B cell (primary cell): ENCODE measurements around the gene CACNA2D4. TPM values are rescaled to one million over a fixed set of nuclear protein-coding genes. Genes with fewer than 3 reads are reported as not detected.
A peak's percentile ranks its signal among the peaks of the same experiment; 100 is the strongest.

Experiments
- ATAC-seq: fragments of 200-7000 bp; cut with Tn5 transposase; one replicate; pipeline ENCODE4 v1.10.0; 2021; ENCODE audit warnings: low read depth, mild to moderate bottlenecking, moderate number of reproducible peaks, moderate library complexity
- CTCF ChIA-PET: fragments of 350-600 bp; sonication (Branson Sonifier 250); formaldehyde crosslinking; loops from one replicate; lab custom pipeline; 2021; ENCODE audit warnings: antibody characterized with exemption, inconsistent platforms; lab: Charles Lee
- POLR2A ChIA-PET: fragments of 350-600 bp; sonication (Branson Sonifier 250); formaldehyde crosslinking; loops from one replicate; lab custom pipeline; 2021; ENCODE audit warnings: antibody characterized with exemption; lab: Charles Lee
- DNase-seq: peaks from one replicate; pipeline ENCODE4 v3.0.0; 2013
- H2AFZ ChIP-seq: 2 replicates; pipeline ENCODE4 v1.6.1; 2012; ENCODE audit warnings: mild to moderate bottlenecking, low read depth, low read length; ENCODE audit not compliant: insufficient read depth, poor library complexity, severe bottlenecking
- H3K27ac ChIP-seq, 2 donors: 1 replicate in 1 of 2; 2 replicates in 1 of 2; pipeline ENCODE4 v1.5.1; 2012 to 2013; ENCODE audit warnings: low read length in 2 of 2, mild to moderate bottlenecking in 2 of 2, moderate library complexity in 1 of 2
- H3K27me3 ChIP-seq, 4 experiments: fragments of 200-600 bp in 1 of 4; sonication (generic) in 1 of 4; replicated peaks in 1 of 4; 1 replicate in 2 of 4; 2 replicates in 2 of 4; pipeline versions ENCODE4 v1.6.1 to v1.7.0; 2013 to 2016; ENCODE audit warnings: low read length in 3 of 4, mild to moderate bottlenecking in 2 of 4, mixed read lengths in 1 of 4, moderate library complexity in 1 of 4; ENCODE audit not compliant: insufficient read depth in 4 of 4, control insufficient read depth in 3 of 4; ENCODE audit errors: control extremely low read depth in 1 of 4
- H3K36me3 ChIP-seq, 2 experiments: replicated peaks in 1 of 2; 1 replicate in 1 of 2; 2 replicates in 1 of 2; pipeline versions ENCODE4 v1.6.1 to v1.7.1; 2013; ENCODE audit warnings: low read length in 1 of 2; ENCODE audit not compliant: insufficient read depth in 2 of 2, control insufficient read depth in 1 of 2; ENCODE audit errors: control extremely low read depth in 1 of 2, extremely low read depth in 1 of 2
- H3K4me1 ChIP-seq, 2 donors: fragments of 200-600 bp in 1 of 2; sonication (generic) in 1 of 2; 1 replicate in 1 of 2; 2 replicates in 1 of 2; pipeline versions ENCODE4 v1.5.1 to v1.6.1; 2013 to 2017; ENCODE audit warnings: low read length in 2 of 2; ENCODE audit not compliant: control insufficient read depth in 2 of 2, insufficient read depth in 2 of 2
- H3K4me2 ChIP-seq: replicated peaks from 2 replicates; pipeline ENCODE3; 2012; ENCODE audit warnings: mild to moderate bottlenecking, low read depth, low read length; ENCODE audit not compliant: poor library complexity, severe bottlenecking
- H3K4me3 ChIP-seq, 5 experiments: fragments of 200-600 bp in 1 of 5; sonication (generic) in 1 of 5; 1 replicate in 3 of 5; 2 replicates in 2 of 5; pipeline versions ENCODE4 v1.5.1 to v1.7.0; 2011 to 2016; ENCODE audit warnings: low read length in 4 of 5, mild to moderate bottlenecking in 4 of 5, low read depth in 2 of 5, control low read depth in 1 of 5, moderate library complexity in 1 of 5; ENCODE audit not compliant: insufficient read depth in 1 of 5; ENCODE audit errors: control extremely low read depth in 1 of 5, extremely low read depth in 1 of 5
- H3K79me2 ChIP-seq: fragments of 200-600 bp; sonication (generic); one replicate; pipeline ENCODE4 v1.6.0; 2016; ENCODE audit warnings: low read length; ENCODE audit not compliant: control insufficient read depth, insufficient read depth
- H3K9ac ChIP-seq: fragments of 200-600 bp; sonication (generic); 2 replicates; pipeline ENCODE4 v1.6.1; 2017; ENCODE audit warnings: mild to moderate bottlenecking, low read length, moderate library complexity
- H3K9me3 ChIP-seq, 3 donors: one replicate each; pipeline versions ENCODE4 v1.6.1 to v1.7.1; 2013; ENCODE audit warnings: low read length in 2 of 3; ENCODE audit not compliant: control insufficient read depth in 2 of 3, insufficient read depth in 1 of 3; ENCODE audit errors: control extremely low read depth in 1 of 3
- H4K20me1 ChIP-seq: 2 replicates; pipeline ENCODE4 v1.6.0; 2012; ENCODE audit warnings: mild to moderate bottlenecking, low read length; ENCODE audit not compliant: insufficient read depth, control insufficient read depth, poor library complexity, severe bottlenecking
- H3K27ac Mint-ChIP-seq: one replicate; pipeline ENCODE4 v1.8.0; 2021; ENCODE audit warnings: mixed read lengths
- H3K27me3 Mint-ChIP-seq: one replicate; pipeline ENCODE4 v1.8.0; 2021; ENCODE audit warnings: mixed read lengths
- H3K4me1 Mint-ChIP-seq: one replicate; pipeline ENCODE4 v1.8.0; 2021; ENCODE audit warnings: mixed read lengths
- H3K4me3 Mint-ChIP-seq: one replicate; pipeline ENCODE4 v1.8.0; 2021; ENCODE audit warnings: mixed read lengths
- H3K9me3 Mint-ChIP-seq: one replicate; pipeline ENCODE4 v1.8.0; 2022; ENCODE audit warnings: mixed read lengths; ENCODE audit not compliant: insufficient read depth
- EZH2 ChIP-seq: IDR thresholded peaks from 2 replicates; pipeline ENCODE4 v1.6.1; 2012; ENCODE audit warnings: borderline replicate concordance, low read depth, mild to moderate bottlenecking, moderate library complexity, low read length; ENCODE audit not compliant: insufficient read depth, poor library complexity, severe bottlenecking
- WGBS: methylation state at CpG from one replicate; pipeline ENCODE4 v1.1.5; 2013; ENCODE audit warnings: missing lambda C conversion rate; ENCODE audit not compliant: insufficient coverage; 5-methylcytosine and 5-hydroxymethylcytosine counted together
- intact Hi-C: fragments of 100-400 bp; cut with micrococcal nuclease; formaldehyde crosslinking; loops from one replicate; pipeline ENCODE4 v1.10.0; 2022
- polyA plus RNA-seq: library from polyadenylated mRNA; depleted of rRNA; stranded (reverse); fragments of >200 nt; gene quantifications from 2 replicates; pipeline ENCODE4 v1.2.3, GENCODE V29; 2012
- total RNA-seq, 2 donors: library from RNA; stranded (reverse); fragments of 120-200 nt in 1 of 2; gene quantifications; 1 replicate in 1 of 2; 2 replicates in 1 of 2; pipeline versions ENCODE4 v1.2.3 to v1.2.4, GENCODE V29; 2013 to 2022
- TF ChIP-seq, protein P1 (sequence below): fragments of 200-600 bp; IDR thresholded peaks from one replicate; pipeline ENCODE4 v1.8.0; 2022; ENCODE audit warnings: antibody characterized with exemption, mild to moderate bottlenecking

CACNA2D4 gene
- total and polyA plus RNA-seq, 2 donors (not counting 1 experiment from before 2014, with no cell fraction given) = 6.0 to 7.4 TPM

DNA sequence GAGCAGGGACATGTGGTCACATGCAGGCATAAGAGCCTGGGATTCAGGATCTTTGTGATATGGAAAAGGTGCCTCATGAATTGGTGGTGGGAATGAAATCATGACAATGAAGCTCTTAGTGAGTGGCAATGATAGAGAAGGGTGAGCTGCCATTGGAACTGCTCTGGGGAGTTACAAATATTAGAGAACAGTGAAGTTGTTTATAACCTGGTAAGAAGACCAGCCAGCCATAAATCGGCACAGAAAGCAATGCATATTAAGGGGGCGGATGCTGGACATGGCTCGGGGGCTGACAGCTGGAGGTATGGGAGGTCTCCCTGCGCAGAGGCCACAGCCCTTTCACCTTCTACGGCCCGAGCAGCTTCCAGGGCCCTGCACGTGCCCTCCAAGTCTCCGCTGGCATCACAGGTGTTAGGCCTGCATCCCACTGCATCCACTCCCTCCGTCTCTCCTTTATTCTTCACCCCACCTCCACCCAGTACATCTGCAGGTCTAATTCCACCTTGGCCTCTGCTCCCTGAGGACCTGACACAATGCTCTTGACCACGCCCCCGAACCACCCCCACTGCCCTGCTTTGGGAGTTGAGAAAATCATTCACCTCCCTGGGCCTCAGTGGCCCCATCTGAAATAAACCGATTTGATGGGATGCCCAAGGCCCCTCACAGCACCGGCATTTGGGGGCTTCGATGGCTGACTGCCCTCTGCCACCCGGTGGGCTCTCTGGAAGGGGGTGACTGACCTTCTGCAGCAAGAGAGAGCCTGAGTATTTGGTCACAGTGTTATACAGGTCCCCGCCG, 4.1 kb downstream of the CACNA2D4 start:
- Histone ChIP-seq H4K20me1 (no peaks in the 10 kb centered on the region), H3K4me1 (peaks cover 23 to 25% of the 10 kb centered on the region in 2 donors), H3K9ac (no peak overlapping the region), H3K27ac (no peak overlapping the region), H3K79me2 (peaks cover 20% of the 10 kb centered on the region), H3K27me3 (peaks cover 0 to 7% (median 2%) of the 10 kb centered on the region in 4 experiments), H3K9me3 (peaks cover 0 to 4% (median 0%) of the 10 kb centered on the region in 3 donors), H2AFZ (no peak overlapping the region), H3K4me3 (no peak overlapping the region), H3K4me2 (no peak overlapping the region), H3K36me3 (no peaks in the 10 kb centered on the region)
- no peaks in the 10 kb centered on the region for H3K9me3 Mint-ChIP-seq
- H3K4me3 Mint-ChIP-seq = no peak overlapping the region
- WGBS = 92% methylated on average over 16 of the region's 17 CpGs
- H3K27ac Mint-ChIP-seq = no peak overlapping the region
- peaks cover 26% of the 10 kb centered on the region for H3K27me3 Mint-ChIP-seq
- DNase-seq (peak; percentile 3), ATAC-seq (no peak)
- ChIA-PET POLR2A (no interaction called here), CTCF (interaction anchor here (1.4 kb wide), 1 partner anchor 25 kb away, joined by 5 read pairs; no protein-coding TSS in a partner anchor)
- TF ChIP-seq EZH2 = no peak
- TF ChIP-seq, protein P1, sequence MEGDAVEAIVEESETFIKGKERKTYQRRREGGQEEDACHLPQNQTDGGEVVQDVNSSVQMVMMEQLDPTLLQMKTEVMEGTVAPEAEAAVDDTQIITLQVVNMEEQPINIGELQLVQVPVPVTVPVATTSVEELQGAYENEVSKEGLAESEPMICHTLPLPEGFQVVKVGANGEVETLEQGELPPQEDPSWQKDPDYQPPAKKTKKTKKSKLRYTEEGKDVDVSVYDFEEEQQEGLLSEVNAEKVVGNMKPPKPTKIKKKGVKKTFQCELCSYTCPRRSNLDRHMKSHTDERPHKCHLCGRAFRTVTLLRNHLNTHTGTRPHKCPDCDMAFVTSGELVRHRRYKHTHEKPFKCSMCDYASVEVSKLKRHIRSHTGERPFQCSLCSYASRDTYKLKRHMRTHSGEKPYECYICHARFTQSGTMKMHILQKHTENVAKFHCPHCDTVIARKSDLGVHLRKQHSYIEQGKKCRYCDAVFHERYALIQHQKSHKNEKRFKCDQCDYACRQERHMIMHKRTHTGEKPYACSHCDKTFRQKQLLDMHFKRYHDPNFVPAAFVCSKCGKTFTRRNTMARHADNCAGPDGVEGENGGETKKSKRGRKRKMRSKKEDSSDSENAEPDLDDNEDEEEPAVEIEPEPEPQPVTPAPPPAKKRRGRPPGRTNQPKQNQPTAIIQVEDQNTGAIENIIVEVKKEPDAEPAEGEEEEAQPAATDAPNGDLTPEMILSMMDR = no peak
- intact Hi-C loops = no loop called here
- H3K4me1 Mint-ChIP-seq = peaks cover 23% of the 10 kb centered on the region
